ENCODE results near the gene CAPN9.
"Not testable (repeated sequence)": the region's sequence is repeated elsewhere in the genome, so short reads cannot be mapped to it uniquely, and the experiment has no call there.

The CAPN9 gene

GRCh38 chr1:230842801-230843200, 95.6 kb downstream of the CAPN9 start:
- no peak overlapping the region for H3K4me3 ChIP-seq (ENCODE audit: low read depth in 1 of 2, low read length in 1 of 2)
- no peak for TF ChIP-seq CTCF (IDR thresholded peaks at IDR 0.05)
- H3K36me3 ChIP-seq, result no peaks in the 10 kb centered on the region
- no peaks in the 10 kb centered on the region for H3K27me3 ChIP-seq
- H3K9me3 ChIP-seq, result no peaks in the 10 kb centered on the region
- H3K4me1 ChIP-seq (ENCODE audit: control insufficient read depth in 1 of 2, insufficient read depth in 1 of 2, low read depth in 1 of 2, low read length in 1 of 2), result no peaks in the 10 kb centered on the region
- no peak overlapping the region for H3K27ac ChIP-seq

DNA sequence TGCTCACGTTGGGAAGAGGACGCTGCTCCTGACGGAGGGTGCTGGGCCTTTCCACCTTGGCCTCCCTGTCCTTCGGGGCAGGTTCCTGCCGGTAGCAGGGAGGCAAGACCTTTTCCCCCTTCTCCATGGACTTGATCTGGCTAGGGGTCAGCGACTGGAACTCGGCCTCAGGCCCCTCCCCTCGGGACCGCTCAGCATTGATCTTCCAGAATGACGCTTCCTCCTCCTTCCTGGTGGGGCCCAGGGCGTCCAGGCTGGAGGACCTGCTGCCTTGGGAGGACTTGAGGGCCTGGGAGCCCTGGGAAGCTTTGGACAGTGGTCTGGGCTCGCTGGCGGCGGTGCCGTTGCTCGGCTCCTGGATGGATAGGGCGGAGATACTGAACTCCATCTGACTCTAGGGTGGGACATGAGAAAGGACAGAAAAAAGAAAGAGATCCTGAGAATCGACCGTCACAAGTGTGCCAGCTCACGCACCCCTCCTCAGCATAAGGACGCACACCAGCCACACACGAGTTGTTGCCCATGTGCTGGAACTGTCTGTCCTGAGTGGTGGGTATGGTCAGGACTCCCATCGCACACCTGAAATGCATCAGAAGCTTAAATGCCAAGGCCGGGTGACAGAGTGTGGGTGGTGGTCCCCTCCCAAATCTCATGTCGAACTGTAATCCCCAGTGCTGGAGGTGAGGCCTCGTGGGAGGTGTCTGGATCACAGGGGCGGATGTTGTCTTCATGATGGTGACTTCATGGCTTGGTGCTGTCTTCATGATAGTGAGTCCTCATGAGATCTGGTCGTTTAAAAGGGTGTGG, 96.5 kb downstream of the CAPN9 start:
- TF ChIP-seq CTCF (IDR thresholded peaks at IDR 0.05), result no peak
- Histone ChIP-seq H3K27me3 (no peaks in the 10 kb centered on the region), H3K27ac (no peak overlapping the region)

GRCh38 chr1:230844561-230844960, 97.4 kb downstream of the CAPN9 start:
- H3K4me3 ChIP-seq (ENCODE audit: low read depth in 1 of 2, low read length in 1 of 2), result no peak overlapping the region
- no peaks in the 10 kb centered on the region for H3K4me1 ChIP-seq (ENCODE audit: control insufficient read depth in 1 of 2, insufficient read depth in 1 of 2, low read depth in 1 of 2, low read length in 1 of 2)
- H3K27me3 ChIP-seq, result no peaks in the 10 kb centered on the region
- H3K36me3 ChIP-seq, result no peaks in the 10 kb centered on the region
- H3K9me3 ChIP-seq, result no peaks in the 10 kb centered on the region
- H3K27ac ChIP-seq, result no peak overlapping the region
- no peak for TF ChIP-seq CTCF (IDR thresholded peaks at IDR 0.05)

More for the DNA sequence above, 96.5 kb downstream of the CAPN9 start:
- H3K36me3 ChIP-seq, result no peaks in the 10 kb centered on the region
- no peaks in the 10 kb centered on the region for H3K9me3 ChIP-seq
- no peaks in the 10 kb centered on the region for H3K4me1 ChIP-seq (ENCODE audit: control insufficient read depth in 1 of 2, insufficient read depth in 1 of 2, low read depth in 1 of 2, low read length in 1 of 2)
- H3K4me3 ChIP-seq (ENCODE audit: low read depth in 1 of 2, low read length in 1 of 2), result no peak overlapping the region

DNA sequence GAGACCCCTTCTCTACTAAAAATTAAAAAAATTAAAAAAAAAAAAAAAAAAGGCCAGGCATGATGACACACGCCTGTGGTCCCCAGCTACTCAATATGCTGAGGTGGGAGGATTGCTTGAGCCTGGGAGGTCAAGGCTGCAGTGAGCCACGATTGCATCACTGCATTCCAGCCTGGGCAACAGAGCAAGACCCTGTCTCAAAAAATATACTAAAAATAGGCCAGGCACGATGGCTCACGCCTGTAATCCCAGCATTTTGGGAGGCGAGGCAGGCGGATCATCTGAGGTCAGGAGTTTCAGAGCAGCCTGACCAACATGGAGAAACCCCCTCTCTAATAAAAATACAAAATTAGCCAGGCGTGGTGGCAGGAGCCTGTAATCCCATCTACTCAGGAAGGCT, 98.0 kb downstream of the CAPN9 start:
- H3K27ac ChIP-seq; H3K4me3 ChIP-seq (ENCODE audit: low read depth in 1 of 2, low read length in 1 of 2); H3K27me3 ChIP-seq; H3K9me3 ChIP-seq; H3K36me3 ChIP-seq; H3K4me1 ChIP-seq (ENCODE audit: control insufficient read depth in 1 of 2, insufficient read depth in 1 of 2, low read depth in 1 of 2, low read length in 1 of 2): not testable (repeated sequence)

- Histone ChIP-seq H3K27ac (no peak overlapping the region), H3K27me3 (no peaks in the 10 kb centered on the region), H3K4me1 (ENCODE audit: control insufficient read depth in 1 of 2, insufficient read depth in 1 of 2, low read depth in 1 of 2, low read length in 1 of 2) (no peaks in the 10 kb centered on the region), H3K9me3 (no peaks in the 10 kb centered on the region), H3K4me3 (ENCODE audit: low read depth in 1 of 2, low read length in 1 of 2) (no peak overlapping the region), H3K36me3 (no peaks in the 10 kb centered on the region)
- no peak for TF ChIP-seq CTCF (IDR thresholded peaks at IDR 0.05)
These were observed 101.0 kb downstream of the CAPN9 start for GRCh38 chr1:230848235-230848634.

DNA sequence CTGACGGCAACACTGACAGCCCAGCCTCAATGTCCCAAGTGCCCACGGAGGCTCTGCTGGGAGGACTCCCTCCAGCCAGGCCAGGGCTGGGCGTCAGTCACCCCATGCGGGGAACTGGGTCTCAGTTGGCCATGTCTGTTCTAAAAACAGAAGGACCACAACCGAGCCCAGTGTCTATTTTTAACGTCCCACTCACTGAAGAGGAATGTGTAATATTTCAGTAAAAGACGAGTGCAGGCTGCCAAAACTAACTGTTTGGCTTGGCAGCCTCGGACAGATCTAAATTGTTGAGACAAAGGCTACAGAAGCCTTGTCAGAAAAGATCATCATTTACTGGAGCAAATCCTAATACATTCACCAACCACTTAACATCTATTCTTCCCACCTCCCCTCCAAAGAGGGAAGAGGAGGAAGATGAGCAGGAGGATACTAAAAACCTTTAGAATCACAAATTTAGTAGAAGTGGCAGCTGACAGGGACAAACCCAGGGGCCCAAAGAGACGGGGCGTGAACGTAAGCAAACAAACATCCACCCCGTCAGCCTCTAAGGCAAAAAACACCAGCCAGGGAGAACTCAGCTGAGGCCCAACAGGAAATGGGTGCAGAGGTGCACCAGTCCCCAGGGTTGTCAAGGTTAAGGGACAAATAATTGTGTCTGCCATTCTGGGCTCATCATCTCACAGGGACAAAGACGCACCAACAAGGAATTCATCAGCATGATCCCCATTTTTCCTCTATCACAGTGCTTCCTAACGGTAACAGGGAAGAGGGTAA, 102.5 kb downstream of the CAPN9 start:
- Histone ChIP-seq H3K4me3 (ENCODE audit: low read depth in 1 of 2, low read length in 1 of 2) (no peak overlapping the region), H3K27ac (no peak overlapping the region), H3K4me1 (ENCODE audit: control insufficient read depth in 1 of 2, insufficient read depth in 1 of 2, low read depth in 1 of 2, low read length in 1 of 2) (no peaks in the 10 kb centered on the region)

More for the DNA sequence above, 102.5 kb downstream of the CAPN9 start:
- no peak for TF ChIP-seq CTCF (IDR thresholded peaks at IDR 0.05)
- Histone ChIP-seq H3K36me3 (no peaks in the 10 kb centered on the region), H3K9me3 (no peaks in the 10 kb centered on the region), H3K27me3 (no peaks in the 10 kb centered on the region)

Measured in neutrophil (primary cell).